GM18505 (cell line): ENCODE data around the gene ALOXE3.
A peak's percentile ranks its signal among the peaks of the same experiment; 100 is the strongest.

Source experiments
- ATAC-seq: cut with Tn5 transposase; IDR thresholded peaks from one replicate; pipeline ENCODE4 v1.9.1; 2021; ENCODE audit not compliant: unreplicated experiment
- POLR2A ChIP-seq: IDR thresholded peaks from 4 replicates; pipeline ENCODE4 v1.6.1; 2011; ENCODE audit warnings: borderline replicate concordance; ENCODE audit not compliant: insufficient read depth, insufficient read length; ENCODE audit errors: extremely low read depth

The ALOXE3 gene

DNA sequence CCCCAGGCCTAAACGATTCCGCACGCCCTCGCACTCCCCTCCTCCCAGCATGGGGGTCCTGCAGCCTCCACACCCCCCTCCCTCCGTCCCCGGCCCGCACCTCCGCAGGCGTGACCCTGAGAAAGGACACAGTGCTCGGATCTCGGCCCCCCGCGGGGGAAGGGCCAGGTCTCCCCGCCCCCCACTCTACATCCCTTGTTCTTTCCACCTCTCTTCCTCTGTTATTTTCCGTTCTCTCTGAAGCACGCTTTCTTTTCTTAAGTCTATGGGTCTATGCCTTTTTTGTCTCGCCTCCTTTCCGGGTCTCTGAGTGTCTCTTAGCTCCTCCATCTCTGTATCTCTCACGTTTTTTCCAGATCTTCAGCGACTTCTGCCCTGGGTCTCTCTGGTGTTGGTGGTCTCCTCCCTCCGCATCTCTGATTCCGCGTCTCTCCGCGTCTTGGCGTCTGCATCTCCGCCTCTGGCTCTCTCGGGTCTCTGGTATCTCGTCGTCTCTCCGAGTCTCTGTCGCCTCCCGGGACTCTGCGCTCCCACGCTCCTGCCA is 7.7 kb upstream of the ALOXE3 start:
- ATAC-seq: peak; percentile 2
- TF ChIP-seq POLR2A: peak; percentile 1

DNA sequence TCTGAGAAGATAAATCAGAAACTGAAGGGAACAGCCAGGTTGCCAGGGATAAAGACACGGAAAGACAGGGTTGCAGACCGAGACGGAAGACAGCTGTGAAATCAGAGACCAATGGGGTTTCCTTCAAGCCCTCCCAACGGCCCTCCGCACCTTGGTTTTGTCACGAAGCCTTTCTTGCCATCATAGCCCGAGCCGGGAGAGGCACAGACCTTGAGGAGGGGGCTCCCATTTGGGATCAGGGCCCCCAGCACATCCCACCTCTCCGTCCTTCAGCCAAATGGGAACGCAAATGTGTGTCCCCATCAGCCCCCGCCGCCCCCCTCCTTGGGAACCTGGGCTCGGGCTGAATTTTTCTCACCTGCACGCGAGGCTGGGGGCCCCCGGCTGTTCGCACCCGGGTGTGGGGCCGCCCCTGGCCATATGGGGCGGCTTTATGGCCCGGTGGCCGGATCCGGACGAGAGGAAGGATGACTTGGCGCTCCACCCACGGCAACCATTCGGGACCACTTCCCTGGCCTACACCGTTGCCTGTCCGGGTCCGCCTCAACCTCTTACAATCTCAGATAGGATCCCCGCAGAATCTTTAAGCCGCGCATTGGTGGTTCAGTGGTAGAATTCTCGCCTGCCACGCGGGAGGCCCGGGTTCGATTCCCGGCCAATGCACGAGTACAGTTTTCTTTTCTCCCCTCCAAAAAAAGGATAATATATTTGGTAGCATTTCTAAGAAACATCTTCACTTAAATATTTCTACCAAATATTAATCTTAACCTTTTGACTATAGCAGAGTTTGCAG is 7.0 kb upstream of the ALOXE3 start:
- no peak for ATAC-seq
- peak; percentile 14 for TF ChIP-seq POLR2A

DNA sequence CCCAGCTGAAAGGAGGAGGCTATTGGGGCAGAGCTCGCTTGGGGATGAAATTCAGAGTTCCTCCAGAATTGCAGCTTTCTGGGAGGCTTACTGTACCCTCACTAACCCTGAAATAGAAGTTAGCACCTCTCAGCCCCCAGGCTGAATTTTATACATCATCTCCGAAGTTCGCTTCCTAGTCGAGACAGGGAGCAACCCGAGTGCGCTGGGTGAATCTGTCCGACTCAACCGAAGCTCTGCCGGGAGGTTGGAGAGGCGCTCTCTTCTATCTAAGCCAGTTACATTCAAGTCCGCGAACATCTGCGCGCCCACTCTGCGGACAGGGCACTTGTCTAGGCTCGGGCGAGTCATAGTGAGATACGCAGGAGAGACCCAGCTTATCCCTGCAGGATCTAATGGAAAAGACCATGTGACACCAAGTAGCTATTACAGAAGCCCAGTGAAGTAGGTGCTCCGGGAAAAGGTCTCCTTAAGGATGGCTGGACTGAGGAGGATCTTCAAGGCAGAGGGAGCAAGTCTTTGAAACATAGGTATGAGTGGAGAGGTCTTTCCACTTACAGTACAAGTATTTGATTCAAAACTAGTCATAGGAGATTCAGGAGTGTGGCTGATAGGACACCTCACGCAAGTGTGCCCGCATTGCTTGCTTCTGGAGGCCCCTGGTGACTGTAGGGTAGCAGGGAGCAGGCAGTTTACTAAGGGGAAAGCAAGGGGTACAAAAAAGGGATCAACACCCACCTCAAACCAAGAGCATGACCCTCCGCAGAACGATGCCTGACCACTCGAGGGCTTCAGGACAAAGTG is 6.2 kb upstream of the ALOXE3 start:
- ATAC-seq: no peak
- no peak for TF ChIP-seq POLR2A

DNA sequence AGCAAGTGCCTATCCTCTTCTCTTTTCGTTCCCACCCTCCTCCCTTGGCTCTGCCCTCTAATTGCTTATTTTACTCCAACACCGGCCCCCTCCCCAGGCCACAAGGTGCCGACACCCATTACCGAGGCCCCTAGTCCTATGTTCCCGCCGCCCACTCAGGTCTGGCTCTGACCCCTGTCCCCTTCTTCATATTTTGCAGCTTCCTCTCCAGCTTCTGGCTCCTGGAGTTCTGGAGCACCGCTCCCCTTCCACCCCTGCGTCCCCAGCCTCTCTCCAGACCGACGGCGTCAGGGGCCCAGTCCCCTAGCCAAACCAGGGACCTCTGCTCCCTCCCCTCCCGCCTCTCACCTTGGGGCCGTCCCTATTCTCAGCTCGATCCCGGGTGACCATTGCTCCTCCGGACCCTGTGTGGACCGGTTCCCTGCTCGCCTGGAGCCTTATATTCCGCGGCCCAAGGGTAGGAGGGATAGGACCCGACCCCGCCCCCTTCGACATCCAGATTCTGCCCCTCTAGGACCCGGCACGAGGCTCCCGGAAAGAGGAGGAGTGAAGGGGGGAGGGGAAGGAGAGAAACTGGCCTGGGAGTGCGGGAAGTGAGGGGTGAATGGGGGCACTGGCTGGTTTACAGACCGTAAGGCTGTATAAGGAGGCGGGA is 5.5 kb upstream of the ALOXE3 start, which contains the start of gene HES7:
TSS of gene HES7 (minus strand) at position 412 of the 655 bp plus-strand sequence. CDS start at position 390, 22 bp downstream.
- no peak for TF ChIP-seq POLR2A
- ATAC-seq: no peak

DNA sequence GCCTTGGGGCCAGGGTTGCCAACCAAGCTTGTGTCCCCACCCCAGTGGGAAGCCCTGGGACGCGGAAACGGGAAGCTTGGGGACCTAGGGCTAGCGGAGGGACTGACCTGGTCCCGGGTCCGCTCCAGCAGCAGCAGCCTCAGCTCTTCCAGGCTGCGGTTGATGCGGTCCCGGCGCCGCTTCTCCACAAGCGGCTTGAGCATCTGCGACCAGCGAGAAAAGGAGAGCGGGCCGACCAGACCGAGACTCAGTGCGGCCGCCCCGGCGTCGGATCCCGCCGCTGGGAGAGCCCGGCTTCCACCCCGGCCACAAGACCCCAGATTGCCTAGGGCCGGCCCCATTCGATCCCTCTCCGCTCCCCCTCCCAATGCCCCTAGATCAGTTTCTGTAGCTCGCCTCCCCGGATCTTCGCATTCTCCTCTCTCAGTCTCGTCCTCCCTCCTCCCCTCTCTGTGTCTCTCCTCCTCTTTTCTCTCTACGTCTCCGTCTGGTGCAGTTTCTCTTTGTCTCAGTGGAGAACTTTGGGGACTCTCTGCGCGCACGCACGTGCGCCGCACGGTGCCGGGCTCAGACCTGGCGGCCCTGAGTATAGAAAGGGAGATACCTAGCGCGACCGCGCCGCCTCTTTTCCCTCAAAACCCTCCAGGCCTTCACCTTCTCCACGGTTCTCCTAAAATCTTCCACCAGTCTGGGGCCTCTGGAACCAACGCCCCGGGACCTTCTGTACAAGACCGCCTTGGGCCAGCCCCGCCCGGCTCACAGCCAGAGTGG is 4.8 kb upstream of the ALOXE3 start:
- no peak for ATAC-seq
- no peak for TF ChIP-seq POLR2A

DNA sequence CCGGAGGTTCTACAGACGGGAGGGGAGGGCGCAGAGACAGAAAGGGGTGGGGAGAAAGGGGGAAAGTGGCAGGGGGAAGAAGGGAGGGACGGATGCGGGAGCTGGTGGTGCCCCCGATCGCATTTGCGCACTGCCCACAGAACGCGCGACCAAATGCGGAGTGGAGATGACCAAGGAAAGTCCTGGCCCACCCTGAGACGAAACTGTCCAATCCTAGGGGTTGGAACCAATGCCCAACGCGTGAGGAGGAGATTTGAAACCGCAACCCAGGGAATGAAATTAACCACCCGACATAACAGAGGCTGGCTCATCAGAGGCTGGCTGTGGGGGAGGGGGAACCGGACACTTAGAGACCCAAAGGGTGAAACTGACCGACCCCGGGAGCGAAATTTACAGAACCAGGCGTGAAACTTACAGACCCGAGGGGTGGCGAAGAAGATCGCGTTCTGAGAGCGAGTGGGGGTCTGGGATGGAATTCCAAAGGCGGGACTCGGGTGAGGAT is 4.2 kb upstream of the ALOXE3 start:
- no peak for ATAC-seq
- no peak for TF ChIP-seq POLR2A

DNA sequence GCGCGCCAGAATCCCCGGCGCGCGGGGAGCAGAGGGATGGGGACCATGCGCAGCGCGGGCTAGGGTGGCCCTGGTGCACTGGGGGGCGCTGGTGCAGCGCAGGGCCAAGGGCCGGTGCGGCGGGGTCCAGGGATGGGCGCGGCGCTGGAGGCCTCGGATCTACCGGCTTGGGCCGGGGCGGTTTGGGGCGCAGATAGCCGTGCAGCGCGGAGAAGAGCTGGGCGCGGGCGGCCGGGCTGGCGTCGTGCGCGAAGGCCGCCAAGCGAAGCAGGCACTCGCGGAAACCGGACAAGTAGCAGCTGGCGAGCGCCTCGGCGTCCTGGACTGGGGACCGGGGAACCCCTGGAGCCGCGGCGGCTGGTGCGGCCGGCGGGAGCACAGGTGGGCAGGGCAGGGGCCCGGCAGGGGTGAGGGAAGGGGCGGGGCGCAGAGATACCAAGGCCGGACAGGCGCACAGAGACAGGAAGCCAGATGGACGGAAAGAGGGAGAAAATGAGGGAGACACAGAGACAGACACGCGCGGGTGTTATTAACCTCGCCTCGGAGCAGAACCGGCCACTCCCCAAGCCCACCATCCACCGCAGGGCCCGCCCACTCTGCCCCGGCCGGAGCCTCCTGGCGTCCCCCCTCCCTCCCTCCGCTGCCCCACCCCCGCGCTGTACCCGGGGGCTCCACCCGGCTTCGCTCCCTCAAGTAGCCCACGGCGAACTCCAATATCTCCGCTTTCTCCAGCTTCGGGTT is 3.5 kb upstream of the ALOXE3 start:
- peak; percentile 34 for ATAC-seq
- peak; percentile 26 for TF ChIP-seq POLR2A

DNA sequence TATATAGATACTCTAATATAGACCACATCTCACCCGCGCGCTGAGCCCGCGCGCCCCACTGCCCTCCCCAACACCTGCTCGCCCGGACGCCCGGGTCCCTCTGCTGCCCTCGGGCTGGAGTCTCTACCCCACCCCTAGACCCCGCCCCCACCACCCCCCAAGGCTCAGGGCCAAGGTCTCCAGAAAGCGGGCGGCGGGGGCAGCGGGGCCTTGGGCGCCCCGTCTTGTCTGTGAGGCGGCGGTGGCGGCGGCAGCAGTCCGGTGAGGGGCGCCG is 3.0 kb upstream of the ALOXE3 start:
- ATAC-seq: no peak
- TF ChIP-seq POLR2A: no peak

DNA sequence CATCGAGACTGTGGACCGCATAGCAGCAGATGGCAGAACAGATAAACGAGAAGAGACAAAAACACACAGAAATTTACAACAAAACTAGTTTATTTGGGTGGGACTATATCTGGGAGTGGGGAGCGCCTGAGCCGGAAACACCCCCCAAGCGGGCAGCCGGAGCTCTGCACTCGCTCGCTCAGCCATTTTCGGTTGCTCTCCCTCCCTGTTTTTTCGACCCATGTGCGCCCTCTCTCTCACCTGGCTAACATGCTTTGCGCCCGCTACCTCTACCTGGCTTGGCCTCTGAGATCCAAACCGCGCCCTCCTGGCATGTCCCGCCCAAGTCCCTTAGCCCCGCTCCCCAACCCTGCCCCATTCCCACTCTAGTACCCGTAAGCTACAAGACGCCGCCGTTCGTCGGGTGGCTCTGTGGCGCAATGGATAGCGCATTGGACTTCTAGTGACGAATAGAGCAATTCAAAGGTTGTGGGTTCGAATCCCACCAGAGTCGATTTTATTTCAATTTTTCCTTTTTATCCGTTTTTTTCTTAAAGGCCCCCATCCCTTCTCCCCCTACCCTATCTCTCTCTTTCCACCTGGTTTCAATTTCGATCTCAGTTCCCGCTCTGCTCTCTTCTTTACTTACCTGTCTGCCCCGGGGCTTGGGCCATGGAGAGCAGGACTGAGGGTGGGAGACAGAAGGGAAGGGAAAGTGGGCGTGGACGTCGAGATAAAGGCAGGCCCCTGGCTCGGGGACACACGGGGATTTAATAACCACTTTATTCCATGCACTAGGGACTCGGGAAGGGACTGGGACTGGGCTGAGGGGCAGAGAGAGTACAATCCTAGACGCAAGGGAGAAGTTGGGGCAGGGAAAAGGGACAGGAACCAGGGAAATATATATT is 2.4 kb upstream of the ALOXE3 start:
- peak; percentile 47 for TF ChIP-seq POLR2A
- ATAC-seq: no peak

DNA sequence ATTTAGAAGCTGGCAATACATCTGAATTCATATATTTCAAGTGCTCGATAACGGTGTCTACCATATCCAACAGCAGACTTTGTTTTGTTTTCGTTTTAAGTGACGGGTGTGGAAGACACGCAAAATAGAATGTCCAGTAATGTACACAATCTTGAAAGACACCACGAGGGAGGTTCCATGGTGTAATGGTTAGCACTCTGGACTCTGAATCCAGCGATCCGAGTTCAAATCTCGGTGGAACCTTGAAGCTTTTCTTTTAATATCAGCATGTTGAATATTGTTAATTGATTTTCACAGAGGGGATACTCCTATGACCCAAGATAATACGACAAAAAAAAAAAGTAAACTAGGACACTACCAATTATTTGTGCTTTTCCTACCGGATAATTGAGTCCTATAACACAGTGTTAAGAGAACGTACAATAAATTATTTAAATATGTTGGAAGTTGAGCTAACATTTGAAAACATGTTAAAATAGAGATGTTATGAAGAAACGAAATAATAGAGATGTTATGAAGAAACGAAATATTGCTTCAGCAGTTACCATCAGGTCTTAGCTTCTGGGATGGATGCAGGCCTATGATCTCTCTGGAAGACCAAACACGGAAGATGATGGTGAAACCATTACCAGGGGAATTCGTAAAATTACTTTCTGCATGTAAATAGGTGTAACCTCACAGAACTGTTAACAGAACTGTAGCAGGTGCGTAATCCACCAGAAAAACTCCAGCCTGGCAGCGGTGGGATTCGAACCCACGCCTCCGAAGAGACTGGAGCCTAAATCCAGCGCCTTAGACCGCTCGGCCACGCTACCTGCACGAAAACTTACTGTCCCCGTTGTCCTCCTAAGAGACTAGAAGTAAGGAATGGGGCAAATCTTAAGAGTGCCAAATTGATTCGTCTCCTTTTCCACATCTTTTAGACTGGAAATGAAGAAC is 1.5 kb upstream of the ALOXE3 start:
- peak; percentile 30 for ATAC-seq

More for the DNA sequence above, 1.5 kb upstream of the ALOXE3 start:
- no peak for TF ChIP-seq POLR2A
